HepG2 (cell line): ENCODE measurements around the gene DIPK1A. TPM values are rescaled to one million over a fixed set of nuclear protein-coding genes. Genes with fewer than 3 reads are reported as not detected.
A peak's percentile ranks its signal among the peaks of the same experiment; 100 is the strongest.

Experiments used
- ARNT2 ChIP-seq: sonication (generic); formaldehyde crosslinking; IDR thresholded peaks from 2 replicates; pipeline ENCODE4 v1.8.0; 2022; ENCODE audit warnings: mild to moderate bottlenecking, low read depth, missing genetic modification reagents, moderate library complexity
- ATF1 ChIP-seq: IDR thresholded peaks from 2 replicates; pipeline ENCODE4 v1.6.1; 2016; ENCODE audit warnings: mild to moderate bottlenecking, control low read depth
- ATM ChIP-seq: fragments of 450-650 bp; IDR thresholded peaks from 2 replicates; pipeline ENCODE4 v1.7.1; 2017; ENCODE audit warnings: mild to moderate bottlenecking, borderline replicate concordance
- LCORL ChIP-seq, 2 experiments: fragments of 450-650 bp in 1 of 2; sonication (generic) in 1 of 2; formaldehyde crosslinking in 1 of 2; IDR thresholded peaks; 2 replicates each; pipeline versions ENCODE4 v1.5.0 to v1.6.1; 2017 to 2020; ENCODE audit warnings: antibody characterized with exemption in 1 of 2, missing genetic modification reagents in 1 of 2
- RARG ChIP-seq: sonication (generic); formaldehyde crosslinking; IDR thresholded peaks from 2 replicates; pipeline ENCODE4 v1.4.0; 2020; ENCODE audit warnings: low read depth, mild to moderate bottlenecking, missing genetic modification reagents
- RCOR2 ChIP-seq: IDR thresholded peaks from 2 replicates; pipeline ENCODE4 v1.6.1; 2016; ENCODE audit warnings: missing biosample characterization, missing genetic modification reagents
- SALL1 ChIP-seq: sonication (generic); formaldehyde crosslinking; IDR thresholded peaks from 2 replicates; pipeline ENCODE4 v1.8.0; 2022; ENCODE audit warnings: mild to moderate bottlenecking, missing genetic modification reagents
- SMAD3 ChIP-seq: sonication (generic); formaldehyde crosslinking; IDR thresholded peaks from 2 replicates; pipeline ENCODE4 v1.4.0; 2020; ENCODE audit warnings: missing genetic modification reagents
- SP1 ChIP-seq, 2 experiments: fragments of 450-650 bp in 1 of 2; sonication (generic) in 1 of 2; formaldehyde crosslinking in 1 of 2; IDR thresholded peaks; 2 replicates each; pipeline versions ENCODE4 v1.4.0 to v1.6.1; 2016 to 2020; ENCODE audit warnings: missing genetic modification reagents in 1 of 2
- SRF ChIP-seq: IDR thresholded peaks from 2 replicates; pipeline ENCODE4 v1.6.1; 2011; ENCODE audit warnings: mild to moderate bottlenecking, low read depth, low read length, moderate library complexity
- TBL1XR1 ChIP-seq: fragments of 150-350 bp; IDR thresholded peaks from 2 replicates; pipeline ENCODE4 v1.6.1; 2014; ENCODE audit warnings: borderline replicate concordance, low read length; ENCODE audit not compliant: partially characterized antibody
- ZNF264 ChIP-seq: sonication (generic); formaldehyde crosslinking; IDR thresholded peaks from 2 replicates; pipeline ENCODE4 v1.4.0; 2020; ENCODE audit warnings: missing genetic modification reagents
- ZNF292 ChIP-seq: sonication (generic); formaldehyde crosslinking; IDR thresholded peaks from 2 replicates; pipeline ENCODE4 v1.8.1; 2022; ENCODE audit warnings: mild to moderate bottlenecking, low read depth, missing genetic modification reagents, borderline replicate concordance
- ZNF468 ChIP-seq: sonication (generic); formaldehyde crosslinking; IDR thresholded peaks from 2 replicates; pipeline ENCODE4 v1.8.0; 2022; ENCODE audit warnings: mild to moderate bottlenecking, moderate library complexity, missing genetic modification reagents
- ZNF720 ChIP-seq: sonication (generic); formaldehyde crosslinking; IDR thresholded peaks from 2 replicates; pipeline ENCODE4 v1.4.0; 2020; ENCODE audit warnings: missing genetic modification reagents
- ZNF761 ChIP-seq: sonication (generic); formaldehyde crosslinking; conservative IDR thresholded peaks from 2 replicates; pipeline ENCODE4 v1.4.0; 2020; ENCODE audit warnings: mild to moderate bottlenecking, missing genetic modification reagents
- polyA plus RNA-seq, 8 experiments: library from polyadenylated mRNA; depleted of rRNA in 3 of 8; stranded (reverse) in 7 of 8; unstranded in 1 of 8; fragments of >200 nt; fragmentation: Illumina TruSeq in 4 of 8; extraction: Trizol in 4 of 8; gene quantifications; 2 replicates each; pipeline versions ENCODE4 v1.2.1 to v1.2.3, GENCODE V29; 2011 to 2016; ENCODE audit warnings: low read depth in 4 of 8, missing spikeins in 1 of 8, mixed read lengths in 1 of 8; ENCODE audit not compliant: insufficient read depth in 1 of 8
- total RNA-seq, 5 experiments: library from RNA; depleted of rRNA; stranded (reverse); fragments of >200 nt; fragmentation: Illumina TruSeq; extraction: Trizol; gene quantifications; 2 replicates each; pipeline ENCODE4 v1.2.3, GENCODE V29; 2016; ENCODE audit warnings: low read depth in 1 of 5
- TF ChIP-seq, protein P1 (sequence below): sonication (generic); formaldehyde crosslinking; IDR thresholded peaks from 2 replicates; pipeline ENCODE4 v1.5.1; 2020; ENCODE audit warnings: missing genetic modification reagents, mild to moderate bottlenecking, borderline replicate concordance
- TF ChIP-seq, protein P2 (sequence below): sonication (generic); formaldehyde crosslinking; IDR thresholded peaks from 2 replicates; pipeline ENCODE4 v1.5.0; 2020; ENCODE audit warnings: mild to moderate bottlenecking, missing genetic modification reagents, moderate library complexity
- TF ChIP-seq, protein P3 (sequence below): sonication (generic); formaldehyde crosslinking; conservative IDR thresholded peaks from 2 replicates; pipeline ENCODE4 v1.8.0; 2022; ENCODE audit warnings: mild to moderate bottlenecking, moderate library complexity, missing genetic modification reagents
- TF ChIP-seq, protein P4 (sequence below): IDR thresholded peaks from 2 replicates; pipeline ENCODE4 v1.6.1; 2016; ENCODE audit warnings: mild to moderate bottlenecking

Gene DIPK1A
- total and polyA plus RNA-seq, 2 of the 13 experiments (the other 11 are each of a cell fraction or from before 2014, with no cell fraction given) = 8.4 TPM

DNA sequence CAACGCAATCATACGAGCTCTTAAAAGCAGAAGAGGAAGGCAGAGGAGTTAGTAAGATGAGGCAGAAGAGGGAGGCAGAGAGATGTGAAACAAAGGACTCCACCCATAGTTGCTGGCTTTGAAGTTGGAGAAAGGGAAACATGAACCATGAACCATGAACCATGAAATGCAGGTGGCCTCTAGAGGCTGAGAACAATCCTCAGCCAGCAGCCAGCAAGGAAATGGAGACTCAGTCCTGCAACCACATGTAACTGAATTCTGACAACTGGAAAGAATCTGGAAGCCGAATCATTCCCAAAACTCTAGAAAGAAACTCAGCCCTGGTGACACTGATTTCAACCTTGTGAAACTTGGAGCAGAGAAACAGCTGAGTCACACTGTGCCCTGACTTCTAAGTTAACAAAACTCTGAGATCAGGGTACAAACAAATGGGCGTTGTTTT lies 10.1 kb downstream of the DIPK1A start (continued):
- TF ChIP-seq, protein P1, sequence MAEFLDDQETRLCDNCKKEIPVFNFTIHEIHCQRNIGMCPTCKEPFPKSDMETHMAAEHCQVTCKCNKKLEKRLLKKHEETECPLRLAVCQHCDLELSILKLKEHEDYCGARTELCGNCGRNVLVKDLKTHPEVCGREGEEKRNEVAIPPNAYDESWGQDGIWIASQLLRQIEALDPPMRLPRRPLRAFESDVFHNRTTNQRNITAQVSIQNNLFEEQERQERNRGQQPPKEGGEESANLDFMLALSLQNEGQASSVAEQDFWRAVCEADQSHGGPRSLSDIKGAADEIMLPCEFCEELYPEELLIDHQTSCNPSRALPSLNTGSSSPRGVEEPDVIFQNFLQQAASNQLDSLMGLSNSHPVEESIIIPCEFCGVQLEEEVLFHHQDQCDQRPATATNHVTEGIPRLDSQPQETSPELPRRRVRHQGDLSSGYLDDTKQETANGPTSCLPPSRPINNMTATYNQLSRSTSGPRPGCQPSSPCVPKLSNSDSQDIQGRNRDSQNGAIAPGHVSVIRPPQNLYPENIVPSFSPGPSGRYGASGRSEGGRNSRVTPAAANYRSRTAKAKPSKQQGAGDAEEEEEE (CRISPR knock-in tag) = no peak
- TF ChIP-seq RARG (no peak), ATM (no peak), ZNF264 (CRISPR knock-in tag) (peak; percentile 53; the same call in 1 of the 2 replicates), ZNF720 (CRISPR knock-in tag) (no peak), SMAD3 (no peak), ZNF761 (CRISPR knock-in tag) (no peak), SRF (no peak), LCORL (IDR thresholded peaks at IDR 0.05) (peak; percentile 14; the same call in 1 of the 2 replicates), LCORL (CRISPR knock-in tag; IDR thresholded peaks at IDR 0.05) (peak; percentile 64; the same call in 1 of the 2 replicates), TBL1XR1 (no peak), ZNF468 (CRISPR knock-in tag) (no peak), SP1 (IDR thresholded peaks at IDR 0.05) (no peak), SP1 (CRISPR knock-in tag; IDR thresholded peaks at IDR 0.05) (0 out of 2 replicates have a peak, but pooled peaks have one; percentile 23), SALL1 (peak; percentile 84), ATF1 (CRISPR knock-in tag) (0 out of 2 replicates have a peak, but pooled peaks have one; percentile 37), ZNF292 (CRISPR knock-in tag) (peak; percentile 69; the same call in 1 of the 2 replicates), ARNT2 (CRISPR knock-in tag) (0 out of 2 replicates have a peak, but pooled peaks have one; percentile 54), RCOR2 (CRISPR knock-in tag) (peak; percentile 63; the same call in 1 of the 2 replicates)
- TF ChIP-seq, protein P2, sequence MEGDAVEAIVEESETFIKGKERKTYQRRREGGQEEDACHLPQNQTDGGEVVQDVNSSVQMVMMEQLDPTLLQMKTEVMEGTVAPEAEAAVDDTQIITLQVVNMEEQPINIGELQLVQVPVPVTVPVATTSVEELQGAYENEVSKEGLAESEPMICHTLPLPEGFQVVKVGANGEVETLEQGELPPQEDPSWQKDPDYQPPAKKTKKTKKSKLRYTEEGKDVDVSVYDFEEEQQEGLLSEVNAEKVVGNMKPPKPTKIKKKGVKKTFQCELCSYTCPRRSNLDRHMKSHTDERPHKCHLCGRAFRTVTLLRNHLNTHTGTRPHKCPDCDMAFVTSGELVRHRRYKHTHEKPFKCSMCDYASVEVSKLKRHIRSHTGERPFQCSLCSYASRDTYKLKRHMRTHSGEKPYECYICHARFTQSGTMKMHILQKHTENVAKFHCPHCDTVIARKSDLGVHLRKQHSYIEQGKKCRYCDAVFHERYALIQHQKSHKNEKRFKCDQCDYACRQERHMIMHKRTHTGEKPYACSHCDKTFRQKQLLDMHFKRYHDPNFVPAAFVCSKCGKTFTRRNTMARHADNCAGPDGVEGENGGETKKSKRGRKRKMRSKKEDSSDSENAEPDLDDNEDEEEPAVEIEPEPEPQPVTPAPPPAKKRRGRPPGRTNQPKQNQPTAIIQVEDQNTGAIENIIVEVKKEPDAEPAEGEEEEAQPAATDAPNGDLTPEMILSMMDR (CRISPR knock-in tag) = peak; percentile 65
- TF ChIP-seq, protein P3, sequence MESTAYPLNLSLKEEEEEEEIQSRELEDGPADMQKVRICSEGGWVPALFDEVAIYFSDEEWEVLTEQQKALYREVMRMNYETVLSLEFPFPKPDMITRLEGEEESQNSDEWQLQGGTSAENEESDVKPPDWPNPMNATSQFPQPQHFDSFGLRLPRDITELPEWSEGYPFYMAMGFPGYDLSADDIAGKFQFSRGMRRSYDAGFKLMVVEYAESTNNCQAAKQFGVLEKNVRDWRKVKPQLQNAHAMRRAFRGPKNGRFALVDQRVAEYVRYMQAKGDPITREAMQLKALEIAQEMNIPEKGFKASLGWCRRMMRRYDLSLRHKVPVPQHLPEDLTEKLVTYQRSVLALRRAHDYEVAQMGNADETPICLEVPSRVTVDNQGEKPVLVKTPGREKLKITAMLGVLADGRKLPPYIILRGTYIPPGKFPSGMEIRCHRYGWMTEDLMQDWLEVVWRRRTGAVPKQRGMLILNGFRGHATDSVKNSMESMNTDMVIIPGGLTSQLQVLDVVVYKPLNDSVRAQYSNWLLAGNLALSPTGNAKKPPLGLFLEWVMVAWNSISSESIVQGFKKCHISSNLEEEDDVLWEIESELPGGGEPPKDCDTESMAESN (CRISPR knock-in tag) = peak; percentile 68
- TF ChIP-seq, protein P4, sequence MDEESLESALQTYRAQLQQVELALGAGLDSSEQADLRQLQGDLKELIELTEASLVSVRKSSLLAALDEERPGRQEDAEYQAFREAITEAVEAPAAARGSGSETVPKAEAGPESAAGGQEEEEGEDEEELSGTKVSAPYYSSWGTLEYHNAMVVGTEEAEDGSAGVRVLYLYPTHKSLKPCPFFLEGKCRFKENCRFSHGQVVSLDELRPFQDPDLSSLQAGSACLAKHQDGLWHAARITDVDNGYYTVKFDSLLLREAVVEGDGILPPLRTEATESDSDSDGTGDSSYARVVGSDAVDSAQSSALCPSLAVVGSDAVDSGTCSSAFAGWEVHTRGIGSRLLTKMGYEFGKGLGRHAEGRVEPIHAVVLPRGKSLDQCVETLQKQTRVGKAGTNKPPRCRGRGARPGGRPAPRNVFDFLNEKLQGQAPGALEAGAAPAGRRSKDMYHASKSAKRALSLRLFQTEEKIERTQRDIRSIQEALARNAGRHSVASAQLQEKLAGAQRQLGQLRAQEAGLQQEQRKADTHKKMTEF = peak; percentile 58; the same call in 1 of the 2 replicates
